ENCODE results near the gene MMP25. TPM values are rescaled to one million over a fixed set of nuclear protein-coding genes. Genes with fewer than 3 reads are reported as not detected.

MMP25 gene
- total RNA-seq, 1 experiment from 2014 or later = 0.11 TPM

DNA sequence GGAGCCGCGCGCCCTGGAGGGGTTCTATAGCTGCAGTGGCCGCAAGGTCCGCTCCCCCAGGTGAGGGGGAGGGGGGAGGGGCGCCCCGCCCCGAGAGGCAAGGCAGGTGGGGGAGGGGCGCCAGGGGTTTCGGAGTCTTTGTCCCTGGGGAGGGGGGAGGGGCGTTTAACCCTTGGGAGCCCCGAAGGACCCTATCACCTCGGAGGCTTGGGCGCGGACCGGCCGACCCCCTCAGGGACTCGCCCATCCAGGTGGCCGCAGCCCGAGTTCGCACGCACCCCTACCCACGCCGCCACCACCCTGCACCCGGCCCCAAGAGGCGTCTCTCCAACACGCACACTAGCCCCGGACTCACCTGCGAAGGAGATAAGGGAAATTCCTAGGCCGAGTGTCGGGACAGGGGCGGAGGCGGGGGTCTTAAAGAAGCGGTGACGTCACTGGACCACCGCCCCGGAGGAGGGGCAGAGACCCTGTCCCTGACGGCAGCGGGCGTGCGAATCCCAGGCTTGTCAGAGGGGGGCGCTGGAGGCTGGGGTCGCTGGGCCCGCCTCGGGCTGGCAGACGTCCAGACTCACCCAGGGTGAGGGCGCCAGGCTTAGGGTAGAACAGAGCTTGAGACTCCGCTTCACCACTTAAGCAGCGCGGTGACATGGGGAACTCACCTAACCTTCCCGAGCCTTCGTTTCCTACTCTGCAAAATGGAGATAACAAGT lies 28.4 kb upstream of the MMP25 start, which contains the start of gene CLDN6:
TSS of gene CLDN6 (minus strand) at position 390 of the 713 bp plus-strand sequence. CDS start 2,162 bp downstream, outside the sequence.
- H3K4me1 ChIP-seq = peaks cover 42% of the 10 kb centered on the region

DNA sequence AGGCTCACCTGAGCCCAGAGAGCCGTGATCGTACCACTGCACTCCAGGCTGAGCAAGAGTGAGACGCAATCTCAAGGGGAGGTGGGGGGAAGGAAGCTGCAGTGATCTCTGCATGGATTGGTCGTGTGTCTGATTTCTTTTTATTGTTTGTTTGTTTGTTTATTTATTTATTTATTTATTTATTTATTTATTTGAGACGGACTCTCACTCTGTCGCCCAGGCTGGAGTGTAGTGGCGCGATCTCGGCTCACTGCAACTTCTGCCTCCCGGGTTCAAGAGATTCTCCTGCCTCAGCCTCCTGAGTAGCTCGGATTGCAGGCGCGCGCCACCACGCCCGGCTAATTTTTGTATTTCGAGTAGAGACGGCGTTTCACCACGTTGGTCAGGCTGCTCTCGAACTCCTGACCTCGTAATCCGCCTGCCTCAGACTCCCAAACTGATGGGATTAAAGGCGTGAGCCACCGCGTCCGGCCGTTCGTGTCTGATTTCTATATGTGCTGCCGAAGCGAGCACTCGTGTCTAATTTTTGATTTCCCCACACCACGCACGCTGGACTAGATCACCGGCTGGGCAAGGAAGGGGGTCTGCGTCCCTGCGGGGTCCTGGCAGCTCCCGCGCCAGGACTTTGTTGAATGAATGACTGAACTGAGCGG lies 26.6 kb upstream of the MMP25 start:
- no peaks in the 10 kb centered on the region for H3K9me3 ChIP-seq
- no TSS peak for BruUV-seq (replicated peaks)
- no peaks in the 10 kb centered on the region for H3K27me3 ChIP-seq (replicated peaks; ENCODE audit: control insufficient read depth, insufficient read depth, low read length)
- H3K36me3 ChIP-seq (ENCODE audit: control insufficient read depth, insufficient read depth, low read length) = 0 out of 2 replicates have a peak, but pooled peaks cover 2% of the 10 kb centered on the region
- peaks cover 43% of the 10 kb centered on the region for H3K4me1 ChIP-seq
- TF ChIP-seq, protein P1, sequence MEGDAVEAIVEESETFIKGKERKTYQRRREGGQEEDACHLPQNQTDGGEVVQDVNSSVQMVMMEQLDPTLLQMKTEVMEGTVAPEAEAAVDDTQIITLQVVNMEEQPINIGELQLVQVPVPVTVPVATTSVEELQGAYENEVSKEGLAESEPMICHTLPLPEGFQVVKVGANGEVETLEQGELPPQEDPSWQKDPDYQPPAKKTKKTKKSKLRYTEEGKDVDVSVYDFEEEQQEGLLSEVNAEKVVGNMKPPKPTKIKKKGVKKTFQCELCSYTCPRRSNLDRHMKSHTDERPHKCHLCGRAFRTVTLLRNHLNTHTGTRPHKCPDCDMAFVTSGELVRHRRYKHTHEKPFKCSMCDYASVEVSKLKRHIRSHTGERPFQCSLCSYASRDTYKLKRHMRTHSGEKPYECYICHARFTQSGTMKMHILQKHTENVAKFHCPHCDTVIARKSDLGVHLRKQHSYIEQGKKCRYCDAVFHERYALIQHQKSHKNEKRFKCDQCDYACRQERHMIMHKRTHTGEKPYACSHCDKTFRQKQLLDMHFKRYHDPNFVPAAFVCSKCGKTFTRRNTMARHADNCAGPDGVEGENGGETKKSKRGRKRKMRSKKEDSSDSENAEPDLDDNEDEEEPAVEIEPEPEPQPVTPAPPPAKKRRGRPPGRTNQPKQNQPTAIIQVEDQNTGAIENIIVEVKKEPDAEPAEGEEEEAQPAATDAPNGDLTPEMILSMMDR (IDR thresholded peaks at IDR 0.05; ENCODE audit: insufficient read depth in 1 of 2, low read depth in 1 of 2, low read length in 1 of 2, severe bottlenecking in 1 of 2, unreplicated experiment in 1 of 2) = no peak
- Mint-ChIP-seq H3K4me1 (ENCODE audit: low read depth, unreplicated experiment) (peaks cover 17% of the 10 kb centered on the region), H3K27ac (ENCODE audit: unreplicated experiment) (peak overlapping the region; percentile 89), H3K27me3 (ENCODE audit: insufficient read depth, unreplicated experiment) (no peaks in the 10 kb centered on the region), H3K36me3 (ENCODE audit: insufficient read depth, unreplicated experiment) (peaks cover 48% of the 10 kb centered on the region), H3K9me3 (ENCODE audit: unreplicated experiment) (no peaks in the 10 kb centered on the region), H3K4me3 (ENCODE audit: unreplicated experiment) (peak overlapping the region; percentile 72)
- CTCF ChIA-PET = interaction anchor here (0.6 to 6.9 kb wide), 9 partner anchors 9 to 161 kb away, joined by 3 to 113 read pairs (median 7); no protein-coding TSS in a partner anchor
- H3K4me3 ChIP-seq (ENCODE audit: low read depth, low read length) = peak overlapping the region; percentile 52
- intact Hi-C loops (cut with micrococcal nuclease; ENCODE audit: unreplicated experiment) = loop anchor here (1.0 kb wide), 1 partner anchor 9 kb away; no protein-coding TSS in a partner anchor
- DNase-seq = no peak
- POLR2A ChIA-PET = interaction anchor here (0.7 to 5.8 kb wide), 7 partner anchors 10 to 116 kb away, joined by 3 to 83 read pairs (median 4); partner anchors contain the start of gene ZNF213

More for the DNA sequence above, 28.4 kb upstream of the MMP25 start, which contains the start of gene CLDN6:
- H3K9me3 Mint-ChIP-seq (ENCODE audit: unreplicated experiment) = no peaks in the 10 kb centered on the region
- H3K4me1 Mint-ChIP-seq (ENCODE audit: low read depth, unreplicated experiment) = peaks cover 16% of the 10 kb centered on the region
- Histone ChIP-seq H3K4me3 (ENCODE audit: low read depth, low read length) (no peak within 1 kb of the TSS), H3K27me3 (replicated peaks; ENCODE audit: control insufficient read depth, insufficient read depth, low read length) (no peaks in the 10 kb centered on the region), H3K9me3 (no peaks in the 10 kb centered on the region), H3K36me3 (ENCODE audit: control insufficient read depth, insufficient read depth, low read length) (0 out of 2 replicates have a peak, but pooled peaks cover 2% of the 10 kb centered on the region)
- TF ChIP-seq, protein P1 (IDR thresholded peaks at IDR 0.05; ENCODE audit: insufficient read depth in 1 of 2, low read depth in 1 of 2, low read length in 1 of 2, severe bottlenecking in 1 of 2, unreplicated experiment in 1 of 2) = no peak
- DNase-seq = peak in 1 of 2 experiments; percentile 40
- ChIA-PET POLR2A (interaction anchor here (3.5 kb wide), 1 partner anchor 8 kb away, joined by 34 read pairs; no protein-coding TSS in a partner anchor), CTCF (interaction anchor here (6.9 kb wide), 1 partner anchor 13 kb away, joined by 113 read pairs; no protein-coding TSS in a partner anchor)
- intact Hi-C loops (cut with micrococcal nuclease; ENCODE audit: unreplicated experiment) = no loop called here
- peak within 1 kb of the TSS; percentile 25 for H3K27ac Mint-ChIP-seq (ENCODE audit: unreplicated experiment)
- H3K27me3 Mint-ChIP-seq (ENCODE audit: insufficient read depth, unreplicated experiment) = no peaks in the 10 kb centered on the region
- no TSS peak for BruUV-seq (replicated peaks)
- peaks cover 32% of the 10 kb centered on the region for H3K36me3 Mint-ChIP-seq (ENCODE audit: insufficient read depth, unreplicated experiment)
- H3K4me3 Mint-ChIP-seq (ENCODE audit: unreplicated experiment) = peak within 1 kb of the TSS; percentile 56

DNA sequence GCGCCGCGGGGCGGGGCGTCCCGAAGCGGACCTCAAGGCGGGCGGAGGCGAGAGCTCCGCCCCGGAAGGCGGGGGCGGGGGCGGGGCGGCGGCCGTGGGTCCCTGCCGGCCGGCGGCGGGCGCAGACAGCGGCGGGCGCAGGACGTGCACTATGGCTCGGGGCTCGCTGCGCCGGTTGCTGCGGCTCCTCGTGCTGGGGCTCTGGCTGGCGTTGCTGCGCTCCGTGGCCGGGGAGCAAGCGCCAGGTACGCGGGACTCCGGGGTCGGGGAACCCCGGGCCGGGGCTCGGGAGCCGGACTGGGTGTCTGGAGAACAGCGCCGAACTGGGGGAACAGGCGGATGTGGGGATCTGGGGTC lies 26.1 kb upstream of the MMP25 start, which contains the start of gene TNFRSF12A:
TSS of gene TNFRSF12A (plus strand) at position 122 of the 357 bp plus-strand sequence. CDS start at position 152, 30 bp downstream.
- Histone ChIP-seq H3K4me1 (peaks cover 43% of the 10 kb centered on the region), H3K9me3 (no peaks in the 10 kb centered on the region), H3K36me3 (ENCODE audit: control insufficient read depth, insufficient read depth, low read length) (0 out of 2 replicates have a peak, but pooled peaks cover 2% of the 10 kb centered on the region), H3K27me3 (replicated peaks; ENCODE audit: control insufficient read depth, insufficient read depth, low read length) (no peaks in the 10 kb centered on the region), H3K4me3 (ENCODE audit: low read depth, low read length) (peak within 1 kb of the TSS; percentile 52)
- POLR2A ChIA-PET = interaction anchor here (0.6 to 5.8 kb wide), 8 partner anchors 10 to 115 kb away, joined by 3 to 83 read pairs (median 5); partner anchors contain the start of gene ZNF213
- TF ChIP-seq, protein P1 (IDR thresholded peaks at IDR 0.05; ENCODE audit: insufficient read depth in 1 of 2, low read depth in 1 of 2, low read length in 1 of 2, severe bottlenecking in 1 of 2, unreplicated experiment in 1 of 2) = no peak
- intact Hi-C loops (cut with micrococcal nuclease; ENCODE audit: unreplicated experiment) = loop anchor here (1.0 kb wide), 1 partner anchor 10 kb away; no protein-coding TSS in a partner anchor
- Mint-ChIP-seq H3K9me3 (ENCODE audit: unreplicated experiment) (no peaks in the 10 kb centered on the region), H3K4me1 (ENCODE audit: low read depth, unreplicated experiment) (peaks cover 17% of the 10 kb centered on the region), H3K27me3 (ENCODE audit: insufficient read depth, unreplicated experiment) (no peaks in the 10 kb centered on the region), H3K4me3 (ENCODE audit: unreplicated experiment) (peak within 1 kb of the TSS; percentile 72), H3K27ac (ENCODE audit: unreplicated experiment) (peak within 1 kb of the TSS; percentile 89), H3K36me3 (ENCODE audit: insufficient read depth, unreplicated experiment) (peaks cover 53% of the 10 kb centered on the region)
- no TSS peak for BruUV-seq (replicated peaks)
- CTCF ChIA-PET = interaction anchor here (0.5 to 6.9 kb wide), 11 partner anchors 8 to 161 kb away, joined by 3 to 113 read pairs (median 4); partner anchors contain the start of gene BICDL2
- DNase-seq = peak; percentile 79 to 83
